ENCODE data around the gene MAP1LC3B.

The MAP1LC3B gene

GRCh38 chr16:87432330-87432915 is 40.3 kb downstream of the MAP1LC3B start:
- no peaks in the 10 kb centered on the region for H3K9me3 Mint-ChIP-seq
- H3K4me1 Mint-ChIP-seq, result peaks cover 6% of the 10 kb centered on the region
- no peak overlapping the region for H3K4me3 Mint-ChIP-seq
- H3K27me3 Mint-ChIP-seq (ENCODE audit: low read depth), result no peaks in the 10 kb centered on the region
- TF ChIP-seq, protein P1, sequence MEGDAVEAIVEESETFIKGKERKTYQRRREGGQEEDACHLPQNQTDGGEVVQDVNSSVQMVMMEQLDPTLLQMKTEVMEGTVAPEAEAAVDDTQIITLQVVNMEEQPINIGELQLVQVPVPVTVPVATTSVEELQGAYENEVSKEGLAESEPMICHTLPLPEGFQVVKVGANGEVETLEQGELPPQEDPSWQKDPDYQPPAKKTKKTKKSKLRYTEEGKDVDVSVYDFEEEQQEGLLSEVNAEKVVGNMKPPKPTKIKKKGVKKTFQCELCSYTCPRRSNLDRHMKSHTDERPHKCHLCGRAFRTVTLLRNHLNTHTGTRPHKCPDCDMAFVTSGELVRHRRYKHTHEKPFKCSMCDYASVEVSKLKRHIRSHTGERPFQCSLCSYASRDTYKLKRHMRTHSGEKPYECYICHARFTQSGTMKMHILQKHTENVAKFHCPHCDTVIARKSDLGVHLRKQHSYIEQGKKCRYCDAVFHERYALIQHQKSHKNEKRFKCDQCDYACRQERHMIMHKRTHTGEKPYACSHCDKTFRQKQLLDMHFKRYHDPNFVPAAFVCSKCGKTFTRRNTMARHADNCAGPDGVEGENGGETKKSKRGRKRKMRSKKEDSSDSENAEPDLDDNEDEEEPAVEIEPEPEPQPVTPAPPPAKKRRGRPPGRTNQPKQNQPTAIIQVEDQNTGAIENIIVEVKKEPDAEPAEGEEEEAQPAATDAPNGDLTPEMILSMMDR (IDR thresholded peaks at IDR 0.05; ENCODE audit: unreplicated experiment in 3 of 3), result no peak
- peaks cover 14% of the 10 kb centered on the region for H3K36me3 Mint-ChIP-seq (ENCODE audit: low read depth)
- no peak overlapping the region for H3K27ac Mint-ChIP-seq

- no peaks in the 10 kb centered on the region for H3K27me3 Mint-ChIP-seq (ENCODE audit: low read depth)
- no peak overlapping the region for H3K27ac Mint-ChIP-seq
- peaks cover 14% of the 10 kb centered on the region for H3K36me3 Mint-ChIP-seq (ENCODE audit: low read depth)
- H3K4me3 Mint-ChIP-seq, result no peak overlapping the region
- TF ChIP-seq, protein P1 (IDR thresholded peaks at IDR 0.05; ENCODE audit: unreplicated experiment in 3 of 3), result no peak
- H3K4me1 Mint-ChIP-seq, result peaks cover 6% of the 10 kb centered on the region
- no peaks in the 10 kb centered on the region for H3K9me3 Mint-ChIP-seq
These were observed 42.1 kb downstream of the MAP1LC3B start for GRCh38 chr16:87434146-87434667.

DNA sequence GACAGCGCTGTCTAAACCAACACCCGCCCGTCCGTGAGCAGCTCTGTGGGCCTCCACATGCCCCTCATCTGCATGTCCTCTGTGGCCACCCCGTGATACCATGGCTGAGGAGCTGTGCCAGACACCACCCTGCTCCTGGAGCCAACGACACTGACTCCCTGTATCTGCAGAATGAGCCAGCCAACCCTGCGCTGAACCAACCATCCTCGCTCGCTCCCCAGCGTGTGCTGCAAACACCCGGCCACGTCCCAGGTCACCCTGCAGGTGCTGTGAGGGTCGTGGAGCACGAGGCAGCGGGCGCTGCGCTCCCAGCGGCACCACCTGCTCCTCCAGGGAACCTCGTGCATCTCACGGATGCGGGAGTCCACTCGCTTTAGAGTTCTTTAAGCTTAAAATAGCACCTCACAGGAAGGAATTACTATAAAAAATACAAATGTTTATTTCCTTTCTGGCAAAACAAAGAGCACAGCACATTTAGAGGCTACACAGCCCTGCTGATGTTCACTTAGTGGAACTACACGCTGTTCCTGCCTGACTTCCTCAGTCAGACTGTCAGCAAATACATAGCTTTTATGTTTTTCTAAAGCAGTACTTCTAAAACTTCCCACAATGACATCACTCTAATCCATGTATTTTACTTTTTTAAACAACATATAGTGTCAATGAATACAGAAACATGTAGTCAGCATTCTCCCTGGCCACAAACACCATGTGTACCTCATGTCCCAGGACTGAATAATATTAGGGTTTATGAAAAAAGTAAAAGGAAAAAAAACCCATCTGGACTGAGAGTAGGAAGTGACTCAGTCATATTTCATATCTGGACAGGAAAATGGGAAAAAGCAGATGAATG is 43.5 kb downstream of the MAP1LC3B start:
- peaks cover 6% of the 10 kb centered on the region for H3K4me1 Mint-ChIP-seq
- TF ChIP-seq, protein P1 (IDR thresholded peaks at IDR 0.05; ENCODE audit: unreplicated experiment in 3 of 3), result no peak
- H3K27me3 Mint-ChIP-seq (ENCODE audit: low read depth), result no peaks in the 10 kb centered on the region
- H3K27ac Mint-ChIP-seq, result peak overlapping the region in 2 of 3 experiments; percentile 19 to 50
- peaks cover 7% of the 10 kb centered on the region for H3K36me3 Mint-ChIP-seq (ENCODE audit: low read depth)
- H3K9me3 Mint-ChIP-seq, result no peaks in the 10 kb centered on the region
- H3K4me3 Mint-ChIP-seq, result no peak overlapping the region

DNA sequence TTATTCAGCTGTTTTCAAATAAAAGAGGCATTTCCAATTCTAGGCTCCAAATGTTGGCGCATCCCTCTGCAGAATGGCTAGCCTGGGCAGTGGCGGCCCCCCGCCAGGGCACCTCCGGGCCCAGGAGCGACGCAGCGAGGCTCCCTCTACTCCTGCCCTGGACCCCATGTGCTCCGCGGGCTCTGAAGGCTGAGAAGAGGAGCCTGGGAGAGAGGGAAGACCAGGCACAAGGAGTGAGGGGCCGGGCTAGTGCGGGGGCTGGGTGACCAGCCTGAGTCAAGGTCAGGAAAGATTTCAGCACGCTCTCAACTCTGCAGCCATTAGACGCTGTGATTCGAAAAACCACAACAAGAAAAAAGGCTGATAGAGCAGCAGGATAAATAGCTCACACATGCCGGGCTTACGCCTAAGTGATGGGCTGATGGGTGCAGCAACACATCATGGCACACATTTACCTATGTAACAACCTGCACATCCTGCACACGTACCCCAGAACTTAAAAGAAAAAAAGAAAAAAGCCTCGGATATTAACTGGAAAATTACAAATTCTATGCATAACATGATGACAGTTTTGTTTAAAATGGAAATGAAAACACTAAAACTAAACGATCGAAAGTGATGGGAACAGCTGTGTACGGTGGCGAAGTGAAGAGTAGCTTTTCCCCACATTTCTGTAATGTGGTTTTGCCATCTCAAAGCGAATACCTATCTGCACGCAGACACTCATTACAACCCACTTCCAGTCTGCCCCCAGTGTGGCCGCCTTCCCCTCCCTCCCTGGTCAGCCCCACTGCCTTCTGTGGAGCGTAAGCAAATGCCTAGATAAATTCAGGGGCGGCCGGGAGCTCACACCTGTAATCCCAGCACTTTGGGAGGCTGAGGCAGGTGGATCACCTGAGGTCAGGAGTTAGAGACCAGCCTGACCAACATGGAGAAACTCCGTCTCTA is 44.4 kb downstream of the MAP1LC3B start:
- Mint-ChIP-seq H3K27me3 (ENCODE audit: low read depth) (no peaks in the 10 kb centered on the region), H3K27ac (peak overlapping the region in 2 of 3 experiments; percentile 50 to 75), H3K4me1 (peaks cover 6% of the 10 kb centered on the region), H3K9me3 (no peaks in the 10 kb centered on the region), H3K4me3 (no peak overlapping the region), H3K36me3 (ENCODE audit: low read depth) (peaks cover 9% of the 10 kb centered on the region)
- TF ChIP-seq, protein P1 (IDR thresholded peaks at IDR 0.05; ENCODE audit: unreplicated experiment in 3 of 3), result no peak

- Mint-ChIP-seq H3K27ac (no peak overlapping the region), H3K4me3 (no peak overlapping the region), H3K9me3 (no peaks in the 10 kb centered on the region), H3K4me1 (peaks cover 6% of the 10 kb centered on the region), H3K36me3 (ENCODE audit: low read depth) (peaks cover 16% of the 10 kb centered on the region), H3K27me3 (ENCODE audit: low read depth) (no peaks in the 10 kb centered on the region)
- TF ChIP-seq, protein P1 (IDR thresholded peaks at IDR 0.05; ENCODE audit: unreplicated experiment in 3 of 3), result no peak
These were observed 45.2 kb downstream of the MAP1LC3B start for GRCh38 chr16:87437327-87437726.

Measured in nephron (organoid).